ENCODE data around the gene SNTG2. TPM values are rescaled to one million over a fixed set of nuclear protein-coding genes. Genes with fewer than 3 reads are reported as not detected.

The SNTG2 gene
- total and polyA plus RNA-seq, 4 donors, result not detected

- no peak overlapping the region for H3K27ac ChIP-seq (ENCODE audit: low read depth in 1 of 2, low read length in 2 of 2)
- H3K36me3 ChIP-seq (ENCODE audit: control insufficient read depth in 4 of 4, insufficient read depth in 3 of 4, low read depth in 1 of 4, low read length in 3 of 4), result no peaks in the 10 kb centered on the region
- H3K27me3 ChIP-seq (ENCODE audit: control insufficient read depth in 4 of 4, insufficient read depth in 4 of 4, low read length in 3 of 4), result peaks cover 0 to 6% (median 1%) of the 10 kb centered on the region in 4 donors
- no peaks in the 10 kb centered on the region for H3K4me1 ChIP-seq (ENCODE audit: control insufficient read depth in 4 of 4, insufficient read depth in 4 of 4, low read length in 3 of 4)
- H3K4me3 ChIP-seq (ENCODE audit: low read depth in 1 of 3, low read length in 3 of 3), result no peak overlapping the region
- H3K9ac ChIP-seq (ENCODE audit: low read depth in 1 of 2, low read length in 2 of 2), result no peak overlapping the region
- DNase-seq (ENCODE audit: low spot score), result no peak
- WGBS, result 81% methylated on average over 14 of the region's 14 CpGs
- TF ChIP-seq RAD21 (IDR thresholded peaks at IDR 0.05) (no peak), EGR1 (IDR thresholded peaks at IDR 0.05; ENCODE audit: low read depth in 2 of 2) (no peak)
- TF ChIP-seq, protein P1, sequence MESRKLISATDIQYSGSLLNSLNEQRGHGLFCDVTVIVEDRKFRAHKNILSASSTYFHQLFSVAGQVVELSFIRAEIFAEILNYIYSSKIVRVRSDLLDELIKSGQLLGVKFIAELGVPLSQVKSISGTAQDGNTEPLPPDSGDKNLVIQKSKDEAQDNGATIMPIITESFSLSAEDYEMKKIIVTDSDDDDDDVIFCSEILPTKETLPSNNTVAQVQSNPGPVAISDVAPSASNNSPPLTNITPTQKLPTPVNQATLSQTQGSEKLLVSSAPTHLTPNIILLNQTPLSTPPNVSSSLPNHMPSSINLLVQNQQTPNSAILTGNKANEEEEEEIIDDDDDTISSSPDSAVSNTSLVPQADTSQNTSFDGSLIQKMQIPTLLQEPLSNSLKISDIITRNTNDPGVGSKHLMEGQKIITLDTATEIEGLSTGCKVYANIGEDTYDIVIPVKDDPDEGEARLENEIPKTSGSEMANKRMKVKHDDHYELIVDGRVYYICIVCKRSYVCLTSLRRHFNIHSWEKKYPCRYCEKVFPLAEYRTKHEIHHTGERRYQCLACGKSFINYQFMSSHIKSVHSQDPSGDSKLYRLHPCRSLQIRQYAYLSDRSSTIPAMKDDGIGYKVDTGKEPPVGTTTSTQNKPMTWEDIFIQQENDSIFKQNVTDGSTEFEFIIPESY (IDR thresholded peaks at IDR 0.05), result no peak
- H3K9me3 ChIP-seq (ENCODE audit: control insufficient read depth in 4 of 4, low read length in 3 of 4), result peaks cover 0 to 13% (median 4%) of the 10 kb centered on the region in 4 donors
Observed at GRCh38 chr2:941871-942270, 8.8 kb upstream of the SNTG2 start.

DNA sequence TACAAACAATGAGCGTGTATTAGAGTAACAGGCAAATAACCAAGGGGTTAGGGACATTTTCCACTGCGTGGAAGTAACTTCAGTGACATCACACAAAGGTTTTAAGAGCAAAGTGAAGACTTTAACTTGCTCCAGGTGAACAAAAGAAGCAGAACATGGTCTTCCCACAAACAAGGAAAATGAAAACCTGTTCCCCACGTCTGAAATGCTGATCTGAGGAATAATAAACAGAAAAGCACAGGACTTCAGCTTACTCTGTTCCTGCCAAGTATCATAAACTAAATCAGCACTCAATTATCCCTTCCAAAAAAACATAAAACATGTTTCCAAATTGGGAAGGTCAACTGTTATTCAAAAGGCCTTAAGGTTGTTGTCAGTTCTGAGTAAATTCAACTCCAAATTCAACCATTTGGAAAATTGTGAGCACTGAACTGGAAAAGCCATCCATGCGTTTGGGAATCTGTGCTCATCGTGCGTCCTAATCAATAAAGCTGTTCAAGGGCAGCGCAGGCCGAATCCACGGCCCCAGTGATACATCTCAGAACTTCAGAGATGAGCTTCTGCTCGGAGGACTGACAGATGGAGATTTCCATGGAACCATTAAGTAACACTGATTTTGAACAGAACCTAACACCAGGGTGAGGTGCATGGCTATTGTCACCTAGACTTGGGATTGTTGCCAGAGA, 7.7 kb upstream of the SNTG2 start:
- H3K27ac ChIP-seq (ENCODE audit: low read depth in 1 of 2, low read length in 2 of 2), result no peak overlapping the region
- TF ChIP-seq TAF1 (conservative IDR thresholded peaks at IDR 0.05) (no peak), FOXA1 (IDR thresholded peaks at IDR 0.05) (no peak), RXRA (IDR thresholded peaks at IDR 0.05) (no peak), FOXA2 (IDR thresholded peaks at IDR 0.05) (no peak), NR2F2 (IDR thresholded peaks at IDR 0.05) (no peak), HNF4G (IDR thresholded peaks at IDR 0.05) (no peak), CTCF (IDR thresholded peaks at IDR 0.05; ENCODE audit: low read depth, low read length, missing input control) (no peak), ATF3 (IDR thresholded peaks at IDR 0.05) (no peak), YY1 (IDR thresholded peaks at IDR 0.05) (no peak), HNF4A (conservative IDR thresholded peaks at IDR 0.05) (no peak), GABPA (IDR thresholded peaks at IDR 0.05 in 1 of 2, conservative IDR thresholded peaks at IDR 0.05 in 1 of 2) (no peak), SP1 (IDR thresholded peaks at IDR 0.05) (no peak), EGR1 (IDR thresholded peaks at IDR 0.05; ENCODE audit: low read depth in 2 of 2) (no peak), RAD21 (IDR thresholded peaks at IDR 0.05) (no peak), JUND (IDR thresholded peaks at IDR 0.05) (no peak)
- TF ChIP-seq, protein P1 (IDR thresholded peaks at IDR 0.05), result no peak
- TF ChIP-seq, protein P2, sequence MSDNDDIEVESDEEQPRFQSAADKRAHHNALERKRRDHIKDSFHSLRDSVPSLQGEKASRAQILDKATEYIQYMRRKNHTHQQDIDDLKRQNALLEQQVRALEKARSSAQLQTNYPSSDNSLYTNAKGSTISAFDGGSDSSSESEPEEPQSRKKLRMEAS (IDR thresholded peaks at IDR 0.05), result no peak
- TF ChIP-seq, protein P3, sequence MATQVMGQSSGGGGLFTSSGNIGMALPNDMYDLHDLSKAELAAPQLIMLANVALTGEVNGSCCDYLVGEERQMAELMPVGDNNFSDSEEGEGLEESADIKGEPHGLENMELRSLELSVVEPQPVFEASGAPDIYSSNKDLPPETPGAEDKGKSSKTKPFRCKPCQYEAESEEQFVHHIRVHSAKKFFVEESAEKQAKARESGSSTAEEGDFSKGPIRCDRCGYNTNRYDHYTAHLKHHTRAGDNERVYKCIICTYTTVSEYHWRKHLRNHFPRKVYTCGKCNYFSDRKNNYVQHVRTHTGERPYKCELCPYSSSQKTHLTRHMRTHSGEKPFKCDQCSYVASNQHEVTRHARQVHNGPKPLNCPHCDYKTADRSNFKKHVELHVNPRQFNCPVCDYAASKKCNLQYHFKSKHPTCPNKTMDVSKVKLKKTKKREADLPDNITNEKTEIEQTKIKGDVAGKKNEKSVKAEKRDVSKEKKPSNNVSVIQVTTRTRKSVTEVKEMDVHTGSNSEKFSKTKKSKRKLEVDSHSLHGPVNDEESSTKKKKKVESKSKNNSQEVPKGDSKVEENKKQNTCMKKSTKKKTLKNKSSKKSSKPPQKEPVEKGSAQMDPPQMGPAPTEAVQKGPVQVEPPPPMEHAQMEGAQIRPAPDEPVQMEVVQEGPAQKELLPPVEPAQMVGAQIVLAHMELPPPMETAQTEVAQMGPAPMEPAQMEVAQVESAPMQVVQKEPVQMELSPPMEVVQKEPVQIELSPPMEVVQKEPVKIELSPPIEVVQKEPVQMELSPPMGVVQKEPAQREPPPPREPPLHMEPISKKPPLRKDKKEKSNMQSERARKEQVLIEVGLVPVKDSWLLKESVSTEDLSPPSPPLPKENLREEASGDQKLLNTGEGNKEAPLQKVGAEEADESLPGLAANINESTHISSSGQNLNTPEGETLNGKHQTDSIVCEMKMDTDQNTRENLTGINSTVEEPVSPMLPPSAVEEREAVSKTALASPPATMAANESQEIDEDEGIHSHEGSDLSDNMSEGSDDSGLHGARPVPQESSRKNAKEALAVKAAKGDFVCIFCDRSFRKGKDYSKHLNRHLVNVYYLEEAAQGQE (IDR thresholded peaks at IDR 0.05), result no peak
- no peak overlapping the region for H3K9ac ChIP-seq (ENCODE audit: low read depth in 1 of 2, low read length in 2 of 2)
- H3K4me3 ChIP-seq (ENCODE audit: low read depth in 1 of 3, low read length in 3 of 3), result no peak overlapping the region
- peaks cover 0 to 13% (median 4%) of the 10 kb centered on the region in 4 donors for H3K9me3 ChIP-seq (ENCODE audit: control insufficient read depth in 4 of 4, low read length in 3 of 4)
- H3K4me1 ChIP-seq (ENCODE audit: control insufficient read depth in 4 of 4, insufficient read depth in 4 of 4, low read length in 3 of 4), result no peaks in the 10 kb centered on the region
- DNase-seq (ENCODE audit: low spot score), result no peak
- WGBS, result 70% methylated on average over 10 of the region's 10 CpGs
- H3K27me3 ChIP-seq (ENCODE audit: control insufficient read depth in 4 of 4, insufficient read depth in 4 of 4, low read length in 3 of 4), result peaks cover 0 to 6% (median 1%) of the 10 kb centered on the region in 4 donors
- no peaks in the 10 kb centered on the region for H3K36me3 ChIP-seq (ENCODE audit: control insufficient read depth in 4 of 4, insufficient read depth in 3 of 4, low read depth in 1 of 4, low read length in 3 of 4)
